Activated CD8-positive, alpha-beta T cell treated with anti-CD3 and anti-CD28 coated beads for 36 hours (primary cell): ENCODE results near the gene SUCLA2. TPM values are rescaled to one million over a fixed set of nuclear protein-coding genes. Genes with fewer than 3 reads are reported as not detected.

Source experiments
- ATAC-seq: fragments of 200-7000 bp; cut with Tn5 transposase; one replicate; pipeline ENCODE4 v1.10.0; 2021; ENCODE audit warnings: mild to moderate bottlenecking, moderate library complexity
- CTCF ChIA-PET: fragments of 350-600 bp; sonication (Branson Sonifier 250); formaldehyde crosslinking; loops from one replicate; lab custom pipeline; 2021; ENCODE audit warnings: antibody characterized with exemption; lab: Charles Lee
- POLR2A ChIA-PET: fragments of 350-600 bp; sonication (Branson Sonifier 250); formaldehyde crosslinking; loops from one replicate; lab custom pipeline; 2021; ENCODE audit warnings: antibody characterized with exemption; lab: Charles Lee
- DNase-seq: peaks from one replicate; pipeline ENCODE4 v3.0.0-alpha.2; 2020
- H3K27ac Mint-ChIP-seq: one replicate; pipeline ENCODE4 v1.8.0; 2021; ENCODE audit warnings: mild to moderate bottlenecking, mixed read lengths
- H3K27me3 Mint-ChIP-seq: one replicate; pipeline ENCODE4 v1.8.0; 2021; ENCODE audit warnings: mixed read lengths
- H3K36me3 Mint-ChIP-seq: one replicate; pipeline ENCODE4 v1.8.0; 2021; ENCODE audit warnings: low read depth, mixed read lengths
- H3K4me1 Mint-ChIP-seq: one replicate; pipeline ENCODE4 v1.8.0; 2021; ENCODE audit warnings: low read depth, mixed read lengths
- H3K4me3 Mint-ChIP-seq: one replicate; pipeline ENCODE4 v1.8.0; 2021; ENCODE audit warnings: mild to moderate bottlenecking, moderate library complexity, mixed read lengths
- H3K9me3 Mint-ChIP-seq: one replicate; pipeline ENCODE4 v1.8.0; 2021; ENCODE audit warnings: mixed read lengths
- intact Hi-C: fragments of 100-400 bp; cut with micrococcal nuclease; formaldehyde crosslinking; loops from one replicate; pipeline ENCODE4 v1.10.0; 2022
- total RNA-seq, 2 experiments: library from RNA; stranded (reverse); gene quantifications; one replicate each; pipeline ENCODE4 v1.2.3, GENCODE V29; 2021
- TF ChIP-seq, protein P1 (sequence below): fragments of 200-600 bp; IDR thresholded peaks from one replicate; pipeline ENCODE4 v1.8.0; 2022; ENCODE audit warnings: antibody characterized with exemption, mild to moderate bottlenecking

SUCLA2 gene
- total RNA-seq, 2 experiments from 2014 or later: 42.2 to 44.7 TPM

DNA sequence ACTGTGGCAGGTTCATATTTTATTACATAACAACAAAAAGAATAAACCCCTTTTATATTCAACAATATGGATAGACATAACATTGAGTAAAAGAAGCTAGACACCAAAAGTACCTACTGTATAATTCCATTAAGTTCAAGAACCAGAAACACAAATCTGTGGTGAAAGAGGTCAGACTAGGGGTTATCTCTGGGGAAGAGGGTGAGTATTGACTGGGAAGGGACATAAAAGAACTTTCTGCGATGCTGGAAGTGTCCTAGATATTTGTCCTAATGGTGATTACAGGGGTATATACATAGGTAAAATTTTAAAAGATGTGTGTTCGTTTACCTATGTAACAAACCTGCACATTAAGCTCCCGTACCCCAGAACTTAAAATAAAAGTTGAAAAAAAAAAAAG is 103.0 kb downstream of the SUCLA2 start:
- ATAC-seq: no peak

DNA sequence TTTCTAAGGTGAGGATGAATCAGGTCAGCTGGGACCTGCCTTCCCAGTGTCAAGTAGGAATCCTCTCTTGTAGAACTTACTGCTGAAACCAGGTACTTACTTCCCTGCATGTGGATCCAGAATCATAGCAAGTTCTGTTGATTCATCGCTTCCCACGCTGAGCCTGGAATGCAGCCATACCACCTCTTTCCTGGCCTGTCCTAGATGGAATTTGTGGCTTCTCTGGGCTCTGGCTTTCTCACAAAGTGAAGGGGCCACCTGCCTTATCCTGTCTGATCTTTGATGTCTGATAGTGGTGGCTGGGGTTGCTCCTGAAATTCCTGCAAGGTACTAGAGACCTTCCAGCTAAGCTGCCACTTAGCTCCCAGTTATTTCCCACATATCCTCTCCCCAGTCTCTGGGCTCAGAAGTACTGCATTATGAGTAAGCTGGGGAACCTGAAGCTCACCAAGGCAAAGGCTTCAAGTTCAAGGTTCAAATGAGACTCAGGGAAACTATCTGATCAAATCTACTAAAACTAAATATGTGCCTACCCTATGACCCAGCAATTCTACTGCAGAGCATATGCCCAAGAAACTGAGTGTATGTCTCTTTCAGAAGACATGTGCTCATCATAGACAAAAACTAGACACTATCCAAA is 103.5 kb downstream of the SUCLA2 start:
- no peak for DNase-seq
- H3K4me3 Mint-ChIP-seq: no peak overlapping the region
- no peak for ATAC-seq
- ChIA-PET CTCF (no interaction called here), POLR2A (no interaction called here)
- H3K36me3 Mint-ChIP-seq: peaks cover 2% of the 10 kb centered on the region
- intact Hi-C loops: no loop called here
- no peaks in the 10 kb centered on the region for H3K27me3 Mint-ChIP-seq
- H3K4me1 Mint-ChIP-seq: no peaks in the 10 kb centered on the region
- TF ChIP-seq, protein P1, sequence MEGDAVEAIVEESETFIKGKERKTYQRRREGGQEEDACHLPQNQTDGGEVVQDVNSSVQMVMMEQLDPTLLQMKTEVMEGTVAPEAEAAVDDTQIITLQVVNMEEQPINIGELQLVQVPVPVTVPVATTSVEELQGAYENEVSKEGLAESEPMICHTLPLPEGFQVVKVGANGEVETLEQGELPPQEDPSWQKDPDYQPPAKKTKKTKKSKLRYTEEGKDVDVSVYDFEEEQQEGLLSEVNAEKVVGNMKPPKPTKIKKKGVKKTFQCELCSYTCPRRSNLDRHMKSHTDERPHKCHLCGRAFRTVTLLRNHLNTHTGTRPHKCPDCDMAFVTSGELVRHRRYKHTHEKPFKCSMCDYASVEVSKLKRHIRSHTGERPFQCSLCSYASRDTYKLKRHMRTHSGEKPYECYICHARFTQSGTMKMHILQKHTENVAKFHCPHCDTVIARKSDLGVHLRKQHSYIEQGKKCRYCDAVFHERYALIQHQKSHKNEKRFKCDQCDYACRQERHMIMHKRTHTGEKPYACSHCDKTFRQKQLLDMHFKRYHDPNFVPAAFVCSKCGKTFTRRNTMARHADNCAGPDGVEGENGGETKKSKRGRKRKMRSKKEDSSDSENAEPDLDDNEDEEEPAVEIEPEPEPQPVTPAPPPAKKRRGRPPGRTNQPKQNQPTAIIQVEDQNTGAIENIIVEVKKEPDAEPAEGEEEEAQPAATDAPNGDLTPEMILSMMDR: no peak
- H3K9me3 Mint-ChIP-seq: no peaks in the 10 kb centered on the region
- no peak overlapping the region for H3K27ac Mint-ChIP-seq

More for the DNA sequence above, 103.0 kb downstream of the SUCLA2 start:
- ChIA-PET CTCF (no interaction called here), POLR2A (no interaction called here)
- no peak for DNase-seq
- peaks cover under 1% of the 10 kb centered on the region for H3K36me3 Mint-ChIP-seq
- H3K4me3 Mint-ChIP-seq: no peak overlapping the region
- no peak overlapping the region for H3K27ac Mint-ChIP-seq
- no peaks in the 10 kb centered on the region for H3K9me3 Mint-ChIP-seq
- H3K27me3 Mint-ChIP-seq: no peaks in the 10 kb centered on the region
- TF ChIP-seq, protein P1: no peak
- H3K4me1 Mint-ChIP-seq: no peaks in the 10 kb centered on the region
- intact Hi-C loops: no loop called here

DNA sequence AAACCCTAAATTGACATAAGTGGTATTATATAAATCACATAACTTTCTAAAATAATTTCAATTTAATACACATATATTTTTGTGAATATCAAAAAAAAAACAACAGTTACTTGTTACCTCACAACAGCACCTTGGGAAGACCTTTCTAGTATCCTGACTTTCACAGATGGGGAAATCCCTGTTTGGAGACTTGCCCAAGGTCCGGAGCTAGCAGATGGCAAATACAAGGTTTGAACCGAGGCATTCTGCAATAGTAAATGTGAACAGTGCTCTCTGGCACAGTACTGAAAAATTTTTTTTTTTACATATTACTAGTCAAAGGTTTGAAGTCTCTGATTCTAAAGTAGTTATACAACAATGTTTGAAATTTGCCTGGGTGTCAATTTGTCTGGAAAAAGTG is 104.5 kb downstream of the SUCLA2 start:
- TF ChIP-seq, protein P1: no peak
- Mint-ChIP-seq H3K9me3 (no peaks in the 10 kb centered on the region), H3K36me3 (peaks cover 4% of the 10 kb centered on the region), H3K4me1 (no peaks in the 10 kb centered on the region), H3K27me3 (no peaks in the 10 kb centered on the region), H3K27ac (no peak overlapping the region), H3K4me3 (no peak overlapping the region)
- intact Hi-C loops: no loop called here
- no peak for DNase-seq
- POLR2A ChIA-PET: no interaction called here
- CTCF ChIA-PET: no interaction called here
- ATAC-seq: no peak

DNA sequence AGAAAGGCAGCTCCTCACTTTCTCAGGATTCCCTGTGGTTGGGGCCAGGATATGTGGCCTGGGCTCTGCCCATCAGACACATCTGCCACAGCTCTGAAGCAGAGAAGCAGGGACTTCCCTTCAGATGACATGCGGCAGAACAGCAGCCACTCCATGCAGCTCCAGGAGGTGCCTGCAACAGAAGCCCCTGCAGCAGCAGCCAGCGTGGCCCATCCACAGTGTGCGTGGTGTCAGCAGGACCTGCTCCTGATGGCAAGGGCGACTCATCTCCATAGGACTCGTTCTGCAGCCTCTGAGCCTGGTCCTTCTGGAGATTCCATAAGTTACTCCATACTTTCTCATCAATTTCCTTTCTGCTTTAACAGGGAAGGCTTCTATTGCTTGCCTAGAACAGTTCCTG is 105.0 kb downstream of the SUCLA2 start:
- ChIA-PET POLR2A (no interaction called here), CTCF (no interaction called here)
- no peaks in the 10 kb centered on the region for H3K27me3 Mint-ChIP-seq
- peaks cover 4% of the 10 kb centered on the region for H3K36me3 Mint-ChIP-seq
- no peak overlapping the region for H3K27ac Mint-ChIP-seq
- DNase-seq (no peak), ATAC-seq (no peak)
- H3K4me3 Mint-ChIP-seq: no peak overlapping the region
- intact Hi-C loops: no loop called here
- no peaks in the 10 kb centered on the region for H3K4me1 Mint-ChIP-seq
- TF ChIP-seq, protein P1: no peak
- no peaks in the 10 kb centered on the region for H3K9me3 Mint-ChIP-seq

DNA sequence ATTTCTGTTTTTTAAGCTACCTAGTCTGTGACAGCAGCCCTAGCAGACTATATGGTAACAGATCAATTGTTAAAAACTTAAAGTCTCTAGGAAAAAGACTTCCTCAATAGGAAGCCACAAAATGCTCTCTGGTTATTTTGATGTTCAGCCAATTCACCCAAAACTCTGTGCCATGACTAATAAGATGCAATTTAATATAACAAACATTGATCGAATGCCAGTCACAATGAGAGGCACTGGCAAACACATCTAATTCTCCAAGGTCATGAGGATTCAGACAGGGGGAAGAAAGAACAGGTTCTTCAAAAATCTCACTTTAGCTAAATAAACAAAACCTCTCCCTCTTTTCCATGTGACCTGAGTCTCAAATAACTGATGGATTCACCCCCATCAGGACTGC is 107.5 kb downstream of the SUCLA2 start:
- ChIA-PET POLR2A (no interaction called here), CTCF (interaction anchor here (2.3 kb wide), 1 partner anchor 13 kb away, joined by 8 read pairs; no protein-coding TSS in a partner anchor)
- intact Hi-C loops: no loop called here
- Mint-ChIP-seq H3K27ac (no peak overlapping the region), H3K36me3 (peaks cover 4% of the 10 kb centered on the region), H3K27me3 (no peaks in the 10 kb centered on the region), H3K9me3 (no peaks in the 10 kb centered on the region), H3K4me1 (peaks cover 9% of the 10 kb centered on the region), H3K4me3 (no peak overlapping the region)
- DNase-seq (no peak), ATAC-seq (no peak)
- TF ChIP-seq, protein P1: no peak

Other genes with a start within 250 kb of the SUCLA2 start
- 10 to 100 TPM; 22.8 to 23.5 TPM for gene NUDT15, start 36.5 kb upstream of the SUCLA2 start, total RNA-seq
- gene MED4, start 93.8 kb upstream of the SUCLA2 start, total RNA-seq: 10 to 100 TPM; 53.6 to 57.2 TPM
- 10 to 100 TPM; 85.5 to 91.2 TPM for gene ITM2B, start 231.9 kb upstream of the SUCLA2 start, total RNA-seq